22Rv1 (cell line): ENCODE data around the gene OR8A1.

Experiments
- CTCF ChIP-seq: fragments of 450-650 bp; IDR thresholded peaks from 2 replicates; pipeline ENCODE4 v1.5.1; 2017; ENCODE audit warnings: mild to moderate bottlenecking
- ZFX ChIP-seq: fragments of 450-650 bp; IDR thresholded peaks from 2 replicates; pipeline ENCODE4 v1.6.1; 2017; ENCODE audit warnings: antibody characterized with exemption, borderline replicate concordance

GRCh38 chr11:124600621-124601320 lies 31.0 kb downstream of the OR8A1 start:
- TF ChIP-seq CTCF (no peak), ZFX (no peak)
